ENCODE measurements around the gene MAPRE3. TPM values are rescaled to one million over a fixed set of nuclear protein-coding genes. Genes with fewer than 3 reads are reported as not detected.

The MAPRE3 gene
- total and polyA plus RNA-seq, 9 of the 15 experiments (the other 6 are each of a cell fraction or from before 2014, with no cell fraction given): 0.70 to 43.2 (median 12.6) TPM

DNA sequence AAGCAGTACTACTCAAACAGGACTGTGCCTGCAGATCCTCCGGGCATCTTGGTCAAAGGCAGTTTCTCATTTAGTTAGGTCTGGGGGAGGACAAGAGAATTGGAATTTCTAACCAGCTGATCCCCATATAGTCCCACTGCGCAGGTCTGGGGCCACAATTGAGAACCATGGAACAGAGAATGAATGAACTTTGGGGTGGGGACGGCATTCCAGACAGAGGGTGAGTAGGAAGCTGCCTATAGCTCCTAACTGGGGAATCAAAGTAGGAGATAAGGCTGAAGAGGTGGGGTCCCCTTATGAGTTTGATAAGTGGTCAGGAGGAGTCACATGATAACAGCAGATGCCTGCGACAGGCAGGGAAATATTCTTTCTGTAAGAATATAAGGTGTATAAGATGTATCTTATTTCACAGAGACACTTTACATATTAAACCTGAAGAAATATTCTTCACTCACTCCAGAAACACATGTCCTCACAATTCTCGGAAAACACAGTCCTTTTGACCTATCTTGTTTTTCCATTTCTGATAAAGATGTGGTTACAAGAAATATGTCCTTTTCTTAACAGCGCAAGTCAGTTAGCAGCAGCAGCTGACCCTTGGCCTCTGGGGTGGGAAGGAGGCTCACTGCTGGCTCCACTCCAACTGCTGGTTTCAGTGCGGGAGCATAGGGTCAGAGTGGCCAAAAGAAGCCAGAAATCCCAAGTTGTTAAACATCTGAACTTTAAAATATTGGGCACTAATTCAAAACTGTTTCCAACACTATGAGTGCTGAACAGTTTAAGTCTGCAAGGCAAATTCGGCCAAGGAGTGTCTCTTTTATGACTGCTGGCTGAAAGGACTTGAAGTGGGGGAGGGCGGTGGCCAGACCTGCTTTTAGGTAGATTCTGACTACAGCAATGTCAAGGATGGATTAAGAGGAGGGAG is 49.8 kb downstream of the MAPRE3 start (continued):
- TF ChIP-seq AFF1 (IDR thresholded peaks at IDR 0.05; ENCODE audit: low read depth in 1 of 2, partially characterized antibody in 2 of 2) (peak in 1 of 2 experiments; percentile 13), GMEB1 (CRISPR knock-in tag; IDR thresholded peaks at IDR 0.05) (0 out of 2 replicates have a peak, but pooled peaks have one; percentile 22), RBM34 (IDR thresholded peaks at IDR 0.05; ENCODE audit: borderline replicate concordance, insufficient read depth, low read length) (no peak), TSC22D4 (tag; IDR thresholded peaks at IDR 0.05) (no peak), E4F1 (CRISPR knock-in tag; IDR thresholded peaks at IDR 0.05; ENCODE audit: borderline replicate concordance) (no peak), TRIM24 (IDR thresholded peaks at IDR 0.05) (peak; percentile 33 to 67; a peak in 3 of 4 replicates), RFX7 (CRISPR knock-in tag; IDR thresholded peaks at IDR 0.05) (no peak), THRA (IDR thresholded peaks at IDR 0.05) (no peak), KLF13 (tag; IDR thresholded peaks at IDR 0.05; ENCODE audit: borderline replicate concordance, low read depth) (no peak), MCM7 (IDR thresholded peaks at IDR 0.05) (0 out of 4 replicates have a peak, but pooled peaks of 1 of the 2 experiments have one; percentile 36)
- TF ChIP-seq, protein P1, sequence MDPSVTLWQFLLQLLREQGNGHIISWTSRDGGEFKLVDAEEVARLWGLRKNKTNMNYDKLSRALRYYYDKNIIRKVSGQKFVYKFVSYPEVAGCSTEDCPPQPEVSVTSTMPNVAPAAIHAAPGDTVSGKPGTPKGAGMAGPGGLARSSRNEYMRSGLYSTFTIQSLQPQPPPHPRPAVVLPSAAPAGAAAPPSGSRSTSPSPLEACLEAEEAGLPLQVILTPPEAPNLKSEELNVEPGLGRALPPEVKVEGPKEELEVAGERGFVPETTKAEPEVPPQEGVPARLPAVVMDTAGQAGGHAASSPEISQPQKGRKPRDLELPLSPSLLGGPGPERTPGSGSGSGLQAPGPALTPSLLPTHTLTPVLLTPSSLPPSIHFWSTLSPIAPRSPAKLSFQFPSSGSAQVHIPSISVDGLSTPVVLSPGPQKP (CRISPR knock-in tag; IDR thresholded peaks at IDR 0.05): no peak
- TF ChIP-seq, protein P2, sequence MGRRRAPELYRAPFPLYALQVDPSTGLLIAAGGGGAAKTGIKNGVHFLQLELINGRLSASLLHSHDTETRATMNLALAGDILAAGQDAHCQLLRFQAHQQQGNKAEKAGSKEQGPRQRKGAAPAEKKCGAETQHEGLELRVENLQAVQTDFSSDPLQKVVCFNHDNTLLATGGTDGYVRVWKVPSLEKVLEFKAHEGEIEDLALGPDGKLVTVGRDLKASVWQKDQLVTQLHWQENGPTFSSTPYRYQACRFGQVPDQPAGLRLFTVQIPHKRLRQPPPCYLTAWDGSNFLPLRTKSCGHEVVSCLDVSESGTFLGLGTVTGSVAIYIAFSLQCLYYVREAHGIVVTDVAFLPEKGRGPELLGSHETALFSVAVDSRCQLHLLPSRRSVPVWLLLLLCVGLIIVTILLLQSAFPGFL (CRISPR knock-in tag; IDR thresholded peaks at IDR 0.05): no peak

Measured in K562 (cell line).